ENCODE data around the gene ADAMTS14.

The ADAMTS14 gene

GRCh38 chr10:70791386-70792039, 119.2 kb downstream of the ADAMTS14 start:
- DNase-seq = no peak

- no peak for DNase-seq
Measured at GRCh38 chr10:70795613-70796012, 123.3 kb downstream of the ADAMTS14 start.

- no peak for DNase-seq
Measured at GRCh38 chr10:70797840-70798239, 125.5 kb downstream of the ADAMTS14 start.

- DNase-seq = peak in 1 of 2 donors; percentile 15
Measured at GRCh38 chr10:70799124-70799523, 126.8 kb downstream of the ADAMTS14 start.

- DNase-seq = no peak
Measured at GRCh38 chr10:70801854-70802253, 129.5 kb downstream of the ADAMTS14 start.

- no peak for DNase-seq
Measured at GRCh38 chr10:70803775-70804420, 131.6 kb downstream of the ADAMTS14 start.

GRCh38 chr10:70804421-70804808, 132.1 kb downstream of the ADAMTS14 start:
- DNase-seq = no peak

GRCh38 chr10:70805619-70806215, 133.4 kb downstream of the ADAMTS14 start:
- no peak for DNase-seq

GRCh38 chr10:70806841-70807240, 134.5 kb downstream of the ADAMTS14 start:
- DNase-seq = no peak

- no peak for DNase-seq
Measured at GRCh38 chr10:70807556-70807955, 135.2 kb downstream of the ADAMTS14 start.

- DNase-seq = no peak
Measured at GRCh38 chr10:70809011-70809611, 136.8 kb downstream of the ADAMTS14 start.

GRCh38 chr10:70809726-70810125, 137.4 kb downstream of the ADAMTS14 start:
- no peak for DNase-seq

GRCh38 chr10:70810967-70811366, 138.7 kb downstream of the ADAMTS14 start:
- DNase-seq = no peak

- DNase-seq = no peak
Measured at GRCh38 chr10:70811881-70812280, 139.6 kb downstream of the ADAMTS14 start.
